ENCODE measurements around the gene DNAJB6. TPM values are rescaled to one million over a fixed set of nuclear protein-coding genes. Genes with fewer than 3 reads are reported as not detected.

Gene DNAJB6
- total RNA-seq, 1 experiment from 2014 or later: 124 TPM

- no peak for TF ChIP-seq CTCF (IDR thresholded peaks at IDR 0.05; ENCODE audit: unreplicated experiment)
- no peak for DNase-seq (ENCODE audit: unreplicated experiment)
- peaks cover 9% of the 10 kb centered on the region for H3K27me3 Mint-ChIP-seq (ENCODE audit: insufficient read depth, unreplicated experiment)
- peaks cover 13% of the 10 kb centered on the region for H3K9me3 Mint-ChIP-seq (ENCODE audit: unreplicated experiment)
- intact Hi-C loops (cut with micrococcal nuclease): loop anchor here (10.0 kb wide), 1 partner anchor 966 kb away; no protein-coding TSS in a partner anchor
- no TSS peak for BruUV-seq (replicated peaks)
- ChIA-PET POLR2A (interaction anchor here (0.5 kb wide), 1 partner anchor 1408 kb away, joined by 3 read pairs; no protein-coding TSS in a partner anchor), CTCF (interaction anchor here (0.6 kb wide), 1 partner anchor 201 kb away, joined by 3 read pairs; no protein-coding TSS in a partner anchor)
- no peak overlapping the region for H3K27ac Mint-ChIP-seq (ENCODE audit: low read depth, unreplicated experiment)
- no peak overlapping the region for H3K4me3 Mint-ChIP-seq (ENCODE audit: unreplicated experiment)
- no peaks in the 10 kb centered on the region for H3K36me3 Mint-ChIP-seq (ENCODE audit: insufficient read depth, unreplicated experiment)
- H3K4me1 Mint-ChIP-seq (ENCODE audit: insufficient read depth, unreplicated experiment): no peaks in the 10 kb centered on the region
Observed at GRCh38 chr7:157438121-157439025, 101.6 kb downstream of the DNAJB6 start.

- H3K4me1 Mint-ChIP-seq (ENCODE audit: insufficient read depth, unreplicated experiment): no peaks in the 10 kb centered on the region
- BruUV-seq (replicated peaks): no TSS peak
- no peak for TF ChIP-seq CTCF (IDR thresholded peaks at IDR 0.05; ENCODE audit: unreplicated experiment)
- POLR2A ChIA-PET: no interaction called here
- CTCF ChIA-PET: no interaction called here
- no peak overlapping the region for H3K27ac Mint-ChIP-seq (ENCODE audit: low read depth, unreplicated experiment)
- intact Hi-C loops (cut with micrococcal nuclease): loop anchor here (10.0 kb wide), 1 partner anchor 966 kb away; no protein-coding TSS in a partner anchor
- peaks cover 13% of the 10 kb centered on the region for H3K9me3 Mint-ChIP-seq (ENCODE audit: unreplicated experiment)
- peaks cover 9% of the 10 kb centered on the region for H3K27me3 Mint-ChIP-seq (ENCODE audit: insufficient read depth, unreplicated experiment)
- no peaks in the 10 kb centered on the region for H3K36me3 Mint-ChIP-seq (ENCODE audit: insufficient read depth, unreplicated experiment)
- no peak overlapping the region for H3K4me3 Mint-ChIP-seq (ENCODE audit: unreplicated experiment)
- DNase-seq (ENCODE audit: unreplicated experiment): no peak
Observed at GRCh38 chr7:157439149-157439548, 102.3 kb downstream of the DNAJB6 start.

DNA sequence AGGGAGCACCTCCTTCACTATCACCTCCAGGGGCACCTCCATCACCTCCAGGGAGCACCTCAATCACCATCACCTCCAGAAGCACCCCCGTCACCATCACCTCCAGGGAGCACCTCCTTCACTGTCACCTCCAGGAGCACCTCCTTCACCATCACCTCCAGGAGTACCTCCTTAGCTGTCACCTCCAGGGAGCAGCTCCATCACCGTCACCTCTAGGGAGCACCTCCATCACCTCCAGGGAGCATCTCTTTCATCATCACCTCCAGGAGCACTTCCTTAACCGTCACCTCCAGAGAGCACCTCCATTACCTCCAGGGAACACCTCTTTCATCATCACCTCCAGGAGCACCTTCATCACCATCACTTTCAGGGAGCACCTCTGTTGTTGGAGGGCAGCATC lies 103.0 kb downstream of the DNAJB6 start:
- no TSS peak for BruUV-seq (replicated peaks)

More for the DNA sequence above, 103.0 kb downstream of the DNAJB6 start:
- no peak for TF ChIP-seq CTCF (IDR thresholded peaks at IDR 0.05; ENCODE audit: unreplicated experiment)
- Mint-ChIP-seq H3K9me3 (ENCODE audit: unreplicated experiment) (peaks cover 13% of the 10 kb centered on the region), H3K4me3 (ENCODE audit: unreplicated experiment) (no peak overlapping the region), H3K27me3 (ENCODE audit: insufficient read depth, unreplicated experiment) (peaks cover 9% of the 10 kb centered on the region), H3K36me3 (ENCODE audit: insufficient read depth, unreplicated experiment) (no peaks in the 10 kb centered on the region), H3K4me1 (ENCODE audit: insufficient read depth, unreplicated experiment) (no peaks in the 10 kb centered on the region), H3K27ac (ENCODE audit: low read depth, unreplicated experiment) (no peak overlapping the region)
- ChIA-PET CTCF (no interaction called here), POLR2A (no interaction called here)
- intact Hi-C loops (cut with micrococcal nuclease): loop anchor here (10.0 kb wide), 1 partner anchor 965 kb away; no protein-coding TSS in a partner anchor
- DNase-seq (ENCODE audit: unreplicated experiment): no peak

All from MCF 10A (cell line).